ENCODE data around the gene DARS1. TPM values are rescaled to one million over a fixed set of nuclear protein-coding genes. Genes with fewer than 3 reads are reported as not detected.

The DARS1 gene
- total and polyA plus RNA-seq, 2 donors (not counting 1 experiment from before 2014, with no cell fraction given), result 36.7 to 88.3 TPM

DNA sequence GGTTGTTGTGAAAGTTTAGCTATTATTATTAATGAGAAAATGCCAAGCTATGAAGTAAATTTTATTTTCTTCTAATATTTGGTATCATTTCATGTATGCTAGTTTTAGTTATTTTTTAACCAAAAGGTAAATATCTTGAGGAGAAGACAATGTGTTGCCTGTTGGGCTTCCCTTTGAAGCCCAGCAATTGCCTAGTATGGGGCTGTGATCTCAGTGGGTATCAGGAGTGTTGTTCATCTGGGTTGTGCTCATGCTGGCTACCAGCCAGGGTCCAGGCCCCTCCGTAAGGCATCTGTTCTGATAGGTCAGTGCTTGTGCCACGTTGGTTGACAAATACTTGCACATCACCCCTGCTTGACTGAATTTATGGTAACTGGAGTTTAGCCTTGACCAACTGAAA lies 38.0 kb upstream of the DARS1 start:
- no peak overlapping the region for H2AFZ ChIP-seq (ENCODE audit: insufficient read depth, low read depth, low read length, poor library complexity, severe bottlenecking)
- 94% methylated on average over 2 of the region's 2 CpGs for WGBS (ENCODE audit: insufficient coverage)
- H3K4me2 ChIP-seq (replicated peaks; ENCODE audit: low read depth, low read length, poor library complexity, severe bottlenecking), result no peak overlapping the region
- ATAC-seq (ENCODE audit: low read depth), result no peak
- H3K9me3 ChIP-seq (ENCODE audit: control extremely low read depth in 1 of 3, control insufficient read depth in 2 of 3, insufficient read depth in 1 of 3, low read length in 2 of 3), result peaks cover 0 to 9% (median 0%) of the 10 kb centered on the region in 3 donors
- CTCF ChIA-PET, result no interaction called here
- no peaks in the 10 kb centered on the region for H4K20me1 ChIP-seq (ENCODE audit: control insufficient read depth, insufficient read depth, low read length, poor library complexity, severe bottlenecking)
- no peaks in the 10 kb centered on the region for H3K27me3 Mint-ChIP-seq
- H3K79me2 ChIP-seq (ENCODE audit: control insufficient read depth, insufficient read depth, low read length), result no peaks in the 10 kb centered on the region
- H3K27ac ChIP-seq (ENCODE audit: low read length in 2 of 2), result no peak overlapping the region
- no peak overlapping the region for H3K4me3 ChIP-seq (ENCODE audit: control extremely low read depth in 1 of 5, extremely low read depth in 1 of 5, insufficient read depth in 1 of 5, low read depth in 2 of 5, low read length in 4 of 5)
- TF ChIP-seq EZH2 (IDR thresholded peaks at IDR 0.05; ENCODE audit: borderline replicate concordance, insufficient read depth, low read depth, low read length, poor library complexity, severe bottlenecking), result no peak
- TF ChIP-seq, protein P1, sequence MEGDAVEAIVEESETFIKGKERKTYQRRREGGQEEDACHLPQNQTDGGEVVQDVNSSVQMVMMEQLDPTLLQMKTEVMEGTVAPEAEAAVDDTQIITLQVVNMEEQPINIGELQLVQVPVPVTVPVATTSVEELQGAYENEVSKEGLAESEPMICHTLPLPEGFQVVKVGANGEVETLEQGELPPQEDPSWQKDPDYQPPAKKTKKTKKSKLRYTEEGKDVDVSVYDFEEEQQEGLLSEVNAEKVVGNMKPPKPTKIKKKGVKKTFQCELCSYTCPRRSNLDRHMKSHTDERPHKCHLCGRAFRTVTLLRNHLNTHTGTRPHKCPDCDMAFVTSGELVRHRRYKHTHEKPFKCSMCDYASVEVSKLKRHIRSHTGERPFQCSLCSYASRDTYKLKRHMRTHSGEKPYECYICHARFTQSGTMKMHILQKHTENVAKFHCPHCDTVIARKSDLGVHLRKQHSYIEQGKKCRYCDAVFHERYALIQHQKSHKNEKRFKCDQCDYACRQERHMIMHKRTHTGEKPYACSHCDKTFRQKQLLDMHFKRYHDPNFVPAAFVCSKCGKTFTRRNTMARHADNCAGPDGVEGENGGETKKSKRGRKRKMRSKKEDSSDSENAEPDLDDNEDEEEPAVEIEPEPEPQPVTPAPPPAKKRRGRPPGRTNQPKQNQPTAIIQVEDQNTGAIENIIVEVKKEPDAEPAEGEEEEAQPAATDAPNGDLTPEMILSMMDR (IDR thresholded peaks at IDR 0.05), result no peak
- peaks cover 22 to 28% of the 10 kb centered on the region in 2 donors for H3K4me1 ChIP-seq (ENCODE audit: control insufficient read depth in 2 of 2, insufficient read depth in 2 of 2, low read length in 2 of 2)
- peaks cover 35% of the 10 kb centered on the region for H3K4me1 Mint-ChIP-seq
- DNase-seq, result no peak
- no peaks in the 10 kb centered on the region for H3K9me3 Mint-ChIP-seq (ENCODE audit: insufficient read depth)
- no peak overlapping the region for H3K4me3 Mint-ChIP-seq
- no peaks in the 10 kb centered on the region for H3K36me3 ChIP-seq (replicated peaks in 1 of 2; ENCODE audit: control extremely low read depth in 1 of 2, control insufficient read depth in 1 of 2, extremely low read depth in 1 of 2, insufficient read depth in 2 of 2, low read length in 1 of 2)
- no peaks in the 10 kb centered on the region for H3K27me3 ChIP-seq (replicated peaks in 1 of 4; ENCODE audit: control extremely low read depth in 1 of 4, control insufficient read depth in 3 of 4, insufficient read depth in 4 of 4, low read length in 3 of 4)
- POLR2A ChIA-PET, result no interaction called here
- H3K27ac Mint-ChIP-seq, result no peak overlapping the region
- H3K9ac ChIP-seq (ENCODE audit: low read length), result no peak overlapping the region
- intact Hi-C loops (cut with micrococcal nuclease), result no loop called here

DNA sequence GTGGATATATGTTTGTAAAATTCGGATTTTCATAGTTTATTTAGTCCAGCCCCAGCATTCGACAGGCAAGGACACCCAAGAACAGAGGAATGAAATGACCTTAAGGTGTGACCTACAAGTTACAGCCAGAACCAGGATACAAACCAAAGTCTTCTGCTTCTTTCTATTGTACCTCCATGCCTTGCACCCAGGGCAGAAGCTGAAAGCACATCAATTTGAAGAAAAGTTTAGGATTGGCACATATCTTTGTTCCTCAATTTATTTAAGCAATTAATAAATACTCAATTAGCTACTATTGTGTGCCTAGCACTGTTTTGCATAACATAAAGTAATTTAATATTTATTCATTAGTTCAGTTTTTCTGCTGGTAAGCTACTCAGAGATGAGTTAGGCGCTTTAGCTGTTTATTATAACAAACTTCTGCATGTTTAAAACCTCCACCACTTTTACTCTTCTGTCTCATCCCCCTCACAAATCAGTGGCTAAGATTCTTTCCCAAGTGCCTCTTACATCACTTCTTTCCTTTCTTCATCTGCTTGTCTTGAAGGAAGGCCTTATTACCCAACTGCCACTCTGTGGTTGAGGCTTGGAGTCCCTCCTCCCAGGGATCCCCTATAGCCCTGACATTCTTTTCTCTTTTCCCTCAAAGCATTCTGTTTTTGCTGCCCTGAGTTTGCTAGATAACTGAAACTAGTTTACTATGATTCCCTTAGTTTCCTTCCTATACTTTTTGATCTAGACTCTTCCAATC lies 37.1 kb upstream of the DARS1 start:
- POLR2A ChIA-PET, result no interaction called here
- CTCF ChIA-PET, result interaction anchor here (1.5 kb wide), 1 partner anchor 25 kb away, joined by 4 read pairs; no protein-coding TSS in a partner anchor
- Mint-ChIP-seq H3K4me3 (no peak overlapping the region), H3K27ac (no peak overlapping the region), H3K9me3 (ENCODE audit: insufficient read depth) (no peaks in the 10 kb centered on the region), H3K27me3 (no peaks in the 10 kb centered on the region), H3K4me1 (peaks cover 38% of the 10 kb centered on the region)
- WGBS (ENCODE audit: insufficient coverage), result no CpG with 5 or more reads among the region's 3 CpGs
- Histone ChIP-seq H3K9me3 (ENCODE audit: control extremely low read depth in 1 of 3, control insufficient read depth in 2 of 3, insufficient read depth in 1 of 3, low read length in 2 of 3) (peaks cover 0 to 9% (median 0%) of the 10 kb centered on the region in 3 donors), H2AFZ (ENCODE audit: insufficient read depth, low read depth, low read length, poor library complexity, severe bottlenecking) (no peak overlapping the region), H3K4me2 (replicated peaks; ENCODE audit: low read depth, low read length, poor library complexity, severe bottlenecking) (no peak overlapping the region), H3K4me1 (ENCODE audit: control insufficient read depth in 2 of 2, insufficient read depth in 2 of 2, low read length in 2 of 2) (peaks cover 23 to 33% of the 10 kb centered on the region in 2 donors), H3K27ac (ENCODE audit: low read length in 2 of 2) (no peak overlapping the region), H3K27me3 (replicated peaks in 1 of 4; ENCODE audit: control extremely low read depth in 1 of 4, control insufficient read depth in 3 of 4, insufficient read depth in 4 of 4, low read length in 3 of 4) (no peaks in the 10 kb centered on the region), H3K79me2 (ENCODE audit: control insufficient read depth, insufficient read depth, low read length) (no peaks in the 10 kb centered on the region), H4K20me1 (ENCODE audit: control insufficient read depth, insufficient read depth, low read length, poor library complexity, severe bottlenecking) (no peaks in the 10 kb centered on the region), H3K36me3 (replicated peaks in 1 of 2; ENCODE audit: control extremely low read depth in 1 of 2, control insufficient read depth in 1 of 2, extremely low read depth in 1 of 2, insufficient read depth in 2 of 2, low read length in 1 of 2) (no peaks in the 10 kb centered on the region), H3K4me3 (ENCODE audit: control extremely low read depth in 1 of 5, extremely low read depth in 1 of 5, insufficient read depth in 1 of 5, low read depth in 2 of 5, low read length in 4 of 5) (no peak overlapping the region), H3K9ac (ENCODE audit: low read length) (no peak overlapping the region)
- DNase-seq (no peak), ATAC-seq (ENCODE audit: low read depth) (no peak)
- intact Hi-C loops (cut with micrococcal nuclease), result no loop called here
- TF ChIP-seq, protein P1 (IDR thresholded peaks at IDR 0.05), result no peak

Data from B cell (primary cell).